Gastrocnemius medialis (tissue), 4 donors: ENCODE data around the gene PCP4L1. TPM values are rescaled to one million over a fixed set of nuclear protein-coding genes. Genes with fewer than 3 reads are reported as not detected.

Source experiments
- ATAC-seq, 2 donors: fragments of 150-250 bp; one replicate each; pipeline ENCODE4 v1.9.1; 2016
- DNase-seq, 2 donors: peaks; one replicate each; pipeline ENCODE4 v3.0.0-alpha.2; 2019
- H3K27ac ChIP-seq, 4 donors: fragments of 200-600 bp; sonication (generic); 1 replicate in 1 of 4; 2 replicates in 3 of 4; pipeline ENCODE4 v1.5.1; 2016 to 2018; ENCODE audit warnings: mild to moderate bottlenecking in 2 of 4, moderate library complexity in 1 of 4
- H3K27me3 ChIP-seq, 3 donors: fragments of 200-600 bp; sonication (generic) in 2 of 3; 1 replicate in 1 of 3; 2 replicates in 2 of 3; pipeline versions ENCODE4 v1.5.1 to v1.6.0; 2016 to 2019; ENCODE audit warnings: mild to moderate bottlenecking in 1 of 3, moderate library complexity in 1 of 3
- H3K36me3 ChIP-seq, 2 donors: fragments of 200-600 bp; sonication (generic) in 1 of 2; one replicate each; pipeline ENCODE4 v1.5.1; 2017 to 2018
- H3K4me1 ChIP-seq, 2 donors: fragments of 200-600 bp; sonication (generic) in 1 of 2; one replicate each; pipeline ENCODE4 v1.5.1; 2016 to 2017; ENCODE audit warnings: mild to moderate bottlenecking in 2 of 2
- H3K4me3 ChIP-seq, 4 donors: fragments of 200-600 bp; sonication (generic) in 3 of 4; 1 replicate in 1 of 4; 2 replicates in 3 of 4; pipeline ENCODE4 v1.5.1; 2016 to 2019; ENCODE audit warnings: mild to moderate bottlenecking in 2 of 4
- H3K9me3 ChIP-seq, 3 donors: fragments of 200-600 bp; sonication (generic) in 2 of 3; 1 replicate in 1 of 3; 2 replicates in 2 of 3; pipeline ENCODE4 v1.5.1; 2016 to 2019
- CTCF ChIP-seq, 5 experiments: fragments of 450-650 bp in 3 of 5; fragments of 200-600 bp in 2 of 5; sonication (generic) in 2 of 5; IDR thresholded peaks in 4 of 5; conservative IDR thresholded peaks in 1 of 5; 1 replicate in 4 of 5; 2 replicates in 1 of 5; pipeline ENCODE4 v1.5.1; 2016 to 2019; ENCODE audit warnings: antibody characterized with exemption in 5 of 5, mild to moderate bottlenecking in 3 of 5, moderate library complexity in 3 of 5
- POLR2A ChIP-seq, 2 donors: fragments of 450-650 bp; IDR thresholded peaks; one replicate each; pipeline ENCODE4 v1.6.1; 2017; ENCODE audit warnings: antibody characterized with exemption in 2 of 2, mild to moderate bottlenecking in 2 of 2, moderate library complexity in 2 of 2
- in situ Hi-C, 4 donors: fragments of 200-750 bp; cut with MboI; loops; one replicate each; pipeline versions ENCODE4 v1.15.0 to v1.8.0; 2017; ENCODE audit warnings: low sequenced_read_pairs in 4 of 4
- intact Hi-C: fragments of 100-400 bp; cut with DNase I; formaldehyde crosslinking; loops from one replicate; pipeline ENCODE4 v1.15.1; 2023; ENCODE audit warnings: low total_unique reads
- total RNA-seq, 4 donors: library from RNA; depleted of rRNA; stranded (reverse); fragments of >200 nt; gene quantifications; one replicate each; pipeline versions ENCODE4 v1.1.0 to v1.2.3, GENCODE V29; 2016

PCP4L1 gene
- total RNA-seq, 4 donors from 2014 or later: not detected

- Histone ChIP-seq H3K27me3 (no peaks in the 10 kb centered on the region), H3K27ac (no peak overlapping the region), H3K4me3 (no peak overlapping the region), H3K36me3 (no peaks in the 10 kb centered on the region), H3K4me1 (no peaks in the 10 kb centered on the region), H3K9me3 (no peaks in the 10 kb centered on the region)
- TF ChIP-seq CTCF (IDR thresholded peaks at IDR 0.05 in 4 of 5, conservative IDR thresholded peaks at IDR 0.05 in 1 of 5) (no peak), POLR2A (IDR thresholded peaks at IDR 0.05) (no peak)
- no peak for DNase-seq
- intact Hi-C loops: loop anchor here (2.0 kb wide), 1 partner anchor 64 kb away; the partner anchor contains the start of gene TOMM40L
- in situ Hi-C loops: loop anchor here in 1 of 4 donors (10.0 kb wide), 1 partner anchor 56 kb away; the partner anchor contains the start of gene NR1I3
- ATAC-seq: no peak
Measured at GRCh38 chr1:161290779-161291178, 32.2 kb downstream of the PCP4L1 start.

GRCh38 chr1:161297415-161297814 is 38.9 kb downstream of the PCP4L1 start:
- no peaks in the 10 kb centered on the region for H3K36me3 ChIP-seq
- H3K4me1 ChIP-seq: no peaks in the 10 kb centered on the region
- intact Hi-C loops (no loop called here), in situ Hi-C loops (loop anchor here in 1 of 4 donors (10.0 kb wide), 1 partner anchor 63 kb away; the partner anchor contains the start of gene NR1I3)
- no peak for TF ChIP-seq CTCF (IDR thresholded peaks at IDR 0.05 in 4 of 5, conservative IDR thresholded peaks at IDR 0.05 in 1 of 5)
- DNase-seq (no peak), ATAC-seq (no peak)
- no peak overlapping the region for H3K4me3 ChIP-seq
- no peaks in the 10 kb centered on the region for H3K27me3 ChIP-seq
- no peak overlapping the region for H3K27ac ChIP-seq
- no peaks in the 10 kb centered on the region for H3K9me3 ChIP-seq

- no peak for TF ChIP-seq POLR2A (IDR thresholded peaks at IDR 0.05)
- TF ChIP-seq CTCF (IDR thresholded peaks at IDR 0.05 in 4 of 5, conservative IDR thresholded peaks at IDR 0.05 in 1 of 5): no peak
- ATAC-seq: no peak
- H3K4me1 ChIP-seq: no peaks in the 10 kb centered on the region
- in situ Hi-C loops (loop anchor here in 1 of 4 donors (10.0 kb wide), 1 partner anchor 63 kb away; the partner anchor contains the start of gene NR1I3), intact Hi-C loops (no loop called here)
- H3K27ac ChIP-seq: no peak overlapping the region
- no peak for DNase-seq
- no peak overlapping the region for H3K4me3 ChIP-seq
- H3K36me3 ChIP-seq: no peaks in the 10 kb centered on the region
- H3K27me3 ChIP-seq: no peaks in the 10 kb centered on the region
- H3K9me3 ChIP-seq: no peaks in the 10 kb centered on the region
Measured at GRCh38 chr1:161298116-161298515, 39.6 kb downstream of the PCP4L1 start.

GRCh38 chr1:161299347-161299746 is 40.8 kb downstream of the PCP4L1 start:
- DNase-seq (no peak), ATAC-seq (no peak)
- no peak overlapping the region for H3K27ac ChIP-seq
- intact Hi-C loops (no loop called here), in situ Hi-C loops (loop anchor here in 1 of 4 donors (10.0 kb wide), 1 partner anchor 65 kb away; the partner anchor contains the start of gene NR1I3)
- TF ChIP-seq POLR2A (IDR thresholded peaks at IDR 0.05) (no peak), CTCF (IDR thresholded peaks at IDR 0.05 in 4 of 5, conservative IDR thresholded peaks at IDR 0.05 in 1 of 5) (no peak)
- no peaks in the 10 kb centered on the region for H3K9me3 ChIP-seq
- H3K27me3 ChIP-seq: no peaks in the 10 kb centered on the region
- no peaks in the 10 kb centered on the region for H3K36me3 ChIP-seq
- no peaks in the 10 kb centered on the region for H3K4me1 ChIP-seq
- no peak overlapping the region for H3K4me3 ChIP-seq

- no peak for DNase-seq
- no peaks in the 10 kb centered on the region for H3K4me1 ChIP-seq
- in situ Hi-C loops (no loop called here), intact Hi-C loops (no loop called here)
- no peaks in the 10 kb centered on the region for H3K36me3 ChIP-seq
- ATAC-seq: no peak
- peaks cover 0 to 1% (median 0%) of the 10 kb centered on the region in 3 donors for H3K27me3 ChIP-seq
- TF ChIP-seq CTCF (IDR thresholded peaks at IDR 0.05 in 4 of 5, conservative IDR thresholded peaks at IDR 0.05 in 1 of 5) (no peak), POLR2A (IDR thresholded peaks at IDR 0.05) (no peak)
- no peak overlapping the region for H3K27ac ChIP-seq
- no peaks in the 10 kb centered on the region for H3K9me3 ChIP-seq
- no peak overlapping the region for H3K4me3 ChIP-seq
Measured at GRCh38 chr1:161300478-161300877, 41.9 kb downstream of the PCP4L1 start.
